IMR-90 (cell line): Measurements from ENCODE around the gene ZCCHC7. TPM values are rescaled to one million over a fixed set of nuclear protein-coding genes. Genes with fewer than 3 reads are reported as not detected.
A peak's percentile ranks its signal among the peaks of the same experiment; 100 is the strongest.

ENCODE experiments used
- ATAC-seq: fragments of 200-7000 bp; cut with Tn5 transposase; 2 replicates; pipeline ENCODE4 v1.9.1; 2020; ENCODE audit warnings: low read depth, mild to moderate bottlenecking, moderate library complexity
- BruUV-seq: library from RNA; stranded (reverse); fragments of 400-500 nt; replicated peaks from 2 replicates; lab custom pipeline; 2021; lab: Mats Ljungman, UMichigan
- CTCF ChIA-PET: fragments of 300-600 bp; formaldehyde crosslinking; extraction: SDS; loops from one replicate; lab custom pipeline; 2021; ENCODE audit warnings: antibody characterized with exemption; lab: Yijun Ruan, JAX
- POLR2A ChIA-PET: fragments of 300-600 bp; sonication (Branson Sonifier 250); formaldehyde crosslinking; loops from one replicate; lab custom pipeline; 2022; ENCODE audit warnings: antibody characterized with exemption; ENCODE audit not compliant: unreplicated experiment; lab: Charles Lee
- DNase-seq: peaks from one replicate; pipeline ENCODE4 v3.0.0; 2013
- H2AFZ ChIP-seq: replicated peaks from 2 replicates; pipeline ENCODE3; 2013; ENCODE audit warnings: low read length, mild to moderate bottlenecking; ENCODE audit not compliant: poor library complexity
- H2AK5ac ChIP-seq: 2 replicates; pipeline ENCODE4 v1.6.1; 2013; ENCODE audit warnings: low read depth, low read length, inconsistent platforms
- H2AK9ac ChIP-seq: replicated peaks from 2 replicates; pipeline ENCODE3; 2013; ENCODE audit warnings: mild to moderate bottlenecking, low read depth, low read length, moderate library complexity; ENCODE audit not compliant: poor library complexity
- H2BK120ac ChIP-seq: 2 replicates; pipeline ENCODE4 v1.6.1; 2013; ENCODE audit warnings: low read depth, low read length, inconsistent platforms
- H2BK15ac ChIP-seq: 3 replicates; pipeline ENCODE4 v1.6.1; 2013; ENCODE audit warnings: low read depth, low read length, inconsistent platforms
- H2BK20ac ChIP-seq: 2 replicates; pipeline ENCODE4 v1.6.1; 2013; ENCODE audit warnings: low read depth, mild to moderate bottlenecking, inconsistent platforms, low read length, moderate library complexity
- H2BK5ac ChIP-seq: 2 replicates; pipeline ENCODE4 v1.6.1; 2013; ENCODE audit warnings: mild to moderate bottlenecking, low read depth, low read length, inconsistent platforms; ENCODE audit not compliant: poor library complexity, severe bottlenecking
- H3K14ac ChIP-seq: replicated peaks from 2 replicates; pipeline ENCODE4 v1.6.1; 2013; ENCODE audit warnings: low read depth, low read length, inconsistent platforms
- H3K18ac ChIP-seq: 2 replicates; pipeline ENCODE4 v1.6.1; 2013; ENCODE audit warnings: low read depth, low read length, control low read depth
- H3K23ac ChIP-seq: 2 replicates; pipeline ENCODE4 v1.6.1; 2013; ENCODE audit warnings: low read depth, low read length, inconsistent platforms
- H3K27ac ChIP-seq: 2 replicates; pipeline ENCODE4 v1.5.1; 2013; ENCODE audit warnings: mild to moderate bottlenecking, control low read depth, low read length; ENCODE audit not compliant: insufficient read depth
- H3K27me3 ChIP-seq: 2 replicates; pipeline ENCODE4 v1.6.1; 2013; ENCODE audit warnings: low read length; ENCODE audit not compliant: control insufficient read depth, insufficient read depth
- H3K36me3 ChIP-seq: 2 replicates; pipeline ENCODE4 v1.6.1; 2013; ENCODE audit warnings: low read length, mixed read lengths; ENCODE audit not compliant: control insufficient read depth, insufficient read depth
- H3K4ac ChIP-seq: 2 replicates; pipeline ENCODE4 v1.6.1; 2013; ENCODE audit warnings: low read depth, low read length, inconsistent platforms
- H3K4me1 ChIP-seq: 2 replicates; pipeline ENCODE4 v1.6.1; 2013; ENCODE audit warnings: low read length, mixed read lengths; ENCODE audit not compliant: control insufficient read depth, insufficient read depth
- H3K4me2 ChIP-seq: 2 replicates; pipeline ENCODE4 v1.6.1; 2013; ENCODE audit warnings: low read depth, mild to moderate bottlenecking, control low read depth, low read length, moderate library complexity
- H3K4me3 ChIP-seq: 2 replicates; pipeline ENCODE4 v1.5.1; 2013; ENCODE audit warnings: low read depth, mild to moderate bottlenecking, control low read depth, low read length, moderate library complexity; ENCODE audit not compliant: insufficient read depth
- H3K56ac ChIP-seq: 2 replicates; pipeline ENCODE4 v1.6.1; 2013; ENCODE audit warnings: low read length, inconsistent platforms; ENCODE audit not compliant: insufficient read depth; ENCODE audit errors: extremely low read depth
- H3K79me1 ChIP-seq, 2 experiments: 2 replicates each; pipeline ENCODE4 v1.6.1; 2013; ENCODE audit warnings: low read length in 2 of 2, inconsistent platforms in 1 of 2, low read depth in 1 of 2
- H3K9ac ChIP-seq: 2 replicates; pipeline ENCODE4 v1.6.1; 2013; ENCODE audit warnings: low read depth, low read length, control low read depth
- H3K9me1 ChIP-seq: 2 replicates; pipeline ENCODE4 v1.6.1; 2013; ENCODE audit warnings: low read length, inconsistent platforms; ENCODE audit not compliant: insufficient read depth
- H3K9me3 ChIP-seq: 2 replicates; pipeline ENCODE4 v1.6.1; 2013; ENCODE audit warnings: low read length; ENCODE audit not compliant: control insufficient read depth, insufficient read depth
- H4K20me1 ChIP-seq: 2 replicates; pipeline ENCODE4 v1.6.1; 2013; ENCODE audit warnings: low read length, inconsistent platforms; ENCODE audit not compliant: insufficient read depth
- H4K5ac ChIP-seq: 2 replicates; pipeline ENCODE4 v1.6.1; 2013; ENCODE audit warnings: mild to moderate bottlenecking, low read depth, low read length, control low read depth
- H4K8ac ChIP-seq, 2 experiments: 2 replicates each; pipeline ENCODE4 v1.6.1; 2013; ENCODE audit warnings: low read depth in 2 of 2, low read length in 2 of 2, control low read depth in 1 of 2, inconsistent platforms in 1 of 2
- H4K91ac ChIP-seq: 2 replicates; pipeline ENCODE4 v1.6.1; 2013; ENCODE audit warnings: low read depth, low read length, inconsistent platforms; ENCODE audit not compliant: insufficient read depth
- CEBPB ChIP-seq: IDR thresholded peaks from 2 replicates; pipeline ENCODE4 v1.6.1; 2012; ENCODE audit warnings: low read depth, low read length, improper control_type of control experiment
- FOS ChIP-seq: fragments of 150-350 bp; IDR thresholded peaks from 2 replicates; pipeline ENCODE4 v1.6.1; 2016; ENCODE audit warnings: low read depth, low read length
- MAFK ChIP-seq: IDR thresholded peaks from 2 replicates; pipeline ENCODE4 v1.6.1; 2012; ENCODE audit warnings: low read depth, low read length, improper control_type of control experiment
- MAZ ChIP-seq: IDR thresholded peaks from 2 replicates; pipeline ENCODE4 v1.6.1; 2012; ENCODE audit warnings: low read depth, mild to moderate bottlenecking, low read length, improper control_type of control experiment, moderate library complexity, borderline replicate concordance
- MXI1 ChIP-seq: IDR thresholded peaks from 2 replicates; pipeline ENCODE4 v1.6.1; 2012; ENCODE audit warnings: low read depth, mild to moderate bottlenecking, low read length, moderate library complexity, borderline replicate concordance
- POLR2A ChIP-seq: IDR thresholded peaks from 2 replicates; pipeline ENCODE4 v1.6.1; 2012; ENCODE audit warnings: mild to moderate bottlenecking, low read depth, low read length
- USF2 ChIP-seq: fragments of 150-350 bp; IDR thresholded peaks from 2 replicates; pipeline ENCODE4 v1.6.1; 2017; ENCODE audit warnings: mild to moderate bottlenecking, antibody characterized with exemption, low read length, low read depth
- WGBS, 2 experiments: methylation state at CpG; one replicate each; pipeline versions ENCODE4 v1.1.5 to v1.1.7; 2013; ENCODE audit warnings: missing lambda C conversion rate in 2 of 2; ENCODE audit not compliant: insufficient read length in 1 of 2; ENCODE audit errors: extremely low coverage in 2 of 2; 5-methylcytosine and 5-hydroxymethylcytosine counted together
- dilution Hi-C: fragments of 300-500 bp; cut with HindIII; formaldehyde crosslinking; loops from one replicate; pipeline ENCODE4 v1.14.3; 2018; ENCODE audit warnings: low sequenced_read_pairs; ENCODE audit not compliant: unreplicated experiment
- in situ Hi-C: fragments of 300-500 bp; cut with MboI; formaldehyde crosslinking; loops from 3 replicates; pipeline ENCODE4 v1.14.3; 2019; ENCODE audit warnings: low sequenced_read_pairs, inconsistent platforms, mixed read lengths
- intact Hi-C: fragments of 100-400 bp; cut with micrococcal nuclease; formaldehyde crosslinking; loops from 2 replicates; pipeline ENCODE4 v1.10.0; 2022
- polyA plus RNA-seq, 3 experiments: library from polyadenylated mRNA; depleted of rRNA; stranded (reverse); fragments of >200 nt; gene quantifications; 2 replicates each; pipeline ENCODE4 v1.2.3, GENCODE V29; 2012; ENCODE audit warnings: low replicate concordance in 1 of 3
- total RNA-seq: library from RNA; depleted of rRNA; stranded (reverse); fragments of >200 nt; gene quantifications from 2 replicates; pipeline ENCODE4 v1.2.3, GENCODE V29; 2012

ZCCHC7 gene
- total and polyA plus RNA-seq, 2 of the 4 experiments (the other 2 are of a cell fraction) = 13.6 to 28.7 TPM

DNA sequence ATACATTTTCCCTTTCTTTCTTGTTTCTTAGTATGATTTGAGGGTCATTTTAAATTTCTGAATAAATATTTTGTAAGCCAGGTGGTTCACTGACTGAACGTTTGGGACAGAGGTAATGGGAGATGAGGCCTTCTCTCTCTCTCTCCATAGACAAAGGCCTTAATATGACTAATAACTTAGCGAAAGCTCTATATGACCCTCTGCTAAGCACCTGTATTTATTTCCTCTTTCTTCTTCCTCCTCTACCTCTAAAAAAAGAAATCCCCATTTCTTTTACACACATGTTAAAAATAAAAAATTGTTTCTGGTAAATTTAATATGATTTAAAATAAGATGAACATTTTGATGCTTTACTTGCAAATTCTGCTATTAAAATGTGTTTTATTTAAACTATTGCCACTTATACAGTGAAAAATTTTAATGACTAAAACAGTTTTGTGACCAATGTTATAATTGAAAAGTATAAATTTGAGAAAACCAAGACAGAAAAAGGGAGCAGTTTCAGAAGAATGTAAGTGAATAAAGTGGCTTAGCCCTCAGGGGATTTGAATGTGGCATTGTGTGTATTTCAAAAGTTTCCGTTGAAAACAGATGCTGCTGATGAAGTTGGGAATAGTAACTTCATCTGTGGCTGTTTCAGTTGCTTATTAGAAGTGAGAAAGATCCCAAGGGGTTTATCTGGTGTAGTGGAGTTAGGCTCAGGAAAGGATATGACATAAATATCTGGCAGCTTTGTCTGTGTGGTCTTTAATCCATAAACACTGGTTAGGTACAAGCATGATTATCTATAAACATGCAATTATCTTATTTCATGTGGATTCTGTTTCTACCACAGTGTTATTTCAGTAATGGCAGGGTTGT lies 173.5 kb downstream of the ZCCHC7 start:
- no peak overlapping the region for H3K9ac ChIP-seq
- H3K27me3 ChIP-seq = no peaks in the 10 kb centered on the region
- CTCF ChIA-PET = no interaction called here
- TF ChIP-seq CEBPB (no peak), MAFK (no peak), USF2 (no peak), MXI1 (no peak), MAZ (no peak), POLR2A (no peak), FOS (no peak)
- no peak overlapping the region for H2AK9ac ChIP-seq
- no peak overlapping the region for H3K4ac ChIP-seq
- peaks cover 3 to 13% of the 10 kb centered on the region in 2 experiments; a peak in 2 of 4 replicates for H3K79me1 ChIP-seq
- no peak overlapping the region for H3K4me3 ChIP-seq
- no peak overlapping the region for H4K5ac ChIP-seq
- no peak overlapping the region for H2BK5ac ChIP-seq
- no peak overlapping the region for H2AFZ ChIP-seq
- H3K36me3 ChIP-seq = no peaks in the 10 kb centered on the region
- no peak overlapping the region for H2BK20ac ChIP-seq
- DNase-seq = peak; percentile 32
- H4K91ac ChIP-seq = no peak overlapping the region
- in situ Hi-C loops (no loop called here), dilution Hi-C loops (no loop called here), intact Hi-C loops (loop anchor here (2.0 to 10.0 kb wide), 2 partner anchors 17 to 59 kb away; no protein-coding TSS in a partner anchor)
- BruUV-seq = no TSS peak
- WGBS, 2 experiments = no CpG with 5 or more reads among the region's 3 CpGs
- H3K4me1 ChIP-seq = peaks cover 3% of the 10 kb centered on the region
- no peaks in the 10 kb centered on the region for H3K9me3 ChIP-seq
- H4K8ac ChIP-seq = no peak overlapping the region
- no peak overlapping the region for H3K27ac ChIP-seq
- H3K9me1 ChIP-seq = no peaks in the 10 kb centered on the region
- no peak overlapping the region for H3K18ac ChIP-seq
- peak; percentile 27; the same call in 1 of the 2 replicates for ATAC-seq
- H4K20me1 ChIP-seq = no peaks in the 10 kb centered on the region
- H2BK15ac ChIP-seq = no peak overlapping the region
- H2AK5ac ChIP-seq = no peak overlapping the region
- H3K23ac ChIP-seq = no peak overlapping the region
- H2BK120ac ChIP-seq = no peak overlapping the region
- no peak overlapping the region for H3K56ac ChIP-seq
- H3K4me2 ChIP-seq = no peak overlapping the region
- no peak overlapping the region for H3K14ac ChIP-seq
- POLR2A ChIA-PET = interaction anchor here (0.5 kb wide), 1 partner anchor 174 kb away, joined by 3 read pairs; no protein-coding TSS in a partner anchor
